ENCODE results near the gene PTK7. TPM values are rescaled to one million over a fixed set of nuclear protein-coding genes. Genes with fewer than 3 reads are reported as not detected.

Gene PTK7
- total RNA-seq, 1 donor from 2014 or later: 81.0 TPM

GRCh38 chr6:43124481-43124880, 48.4 kb downstream of the PTK7 start:
- Histone ChIP-seq H3K36me3 (no peaks in the 10 kb centered on the region), H3K9me3 (no peaks in the 10 kb centered on the region), H3K27ac (no peak overlapping the region), H3K4me3 (no peak overlapping the region), H3K27me3 (ENCODE audit: low read depth) (no peaks in the 10 kb centered on the region), H3K4me1 (peaks cover 50% of the 10 kb centered on the region)
- no peak for ATAC-seq
- no peak for DNase-seq
- no peak for TF ChIP-seq CTCF (IDR thresholded peaks at IDR 0.05)
- intact Hi-C loops (cut with DNase I): no loop called here

DNA sequence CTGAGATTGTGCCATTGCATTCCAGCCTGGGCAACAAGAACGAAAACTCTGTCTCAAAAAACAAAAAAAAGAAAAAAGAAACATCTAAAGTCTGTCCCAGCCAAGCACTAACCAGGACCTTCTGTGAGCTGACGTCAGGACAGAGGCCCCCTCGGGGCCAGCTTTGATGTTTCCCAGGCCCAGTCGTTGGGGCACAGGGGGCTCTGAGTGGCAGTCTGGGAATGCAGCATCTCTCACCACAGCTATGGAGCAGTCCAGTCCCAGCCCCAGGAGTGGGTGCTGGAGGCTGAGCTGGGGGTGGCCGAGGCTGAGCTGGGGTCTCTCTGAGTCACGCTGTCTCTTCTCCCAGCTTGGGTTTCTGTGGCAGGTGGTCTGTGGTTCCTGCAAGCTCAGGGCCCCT, 49.0 kb downstream of the PTK7 start:
- no peak overlapping the region for H3K27ac ChIP-seq
- H3K9me3 ChIP-seq: no peaks in the 10 kb centered on the region
- H3K4me3 ChIP-seq: no peak overlapping the region
- DNase-seq (no peak), ATAC-seq (no peak)
- intact Hi-C loops (cut with DNase I): no loop called here
- no peaks in the 10 kb centered on the region for H3K36me3 ChIP-seq
- no peaks in the 10 kb centered on the region for H3K27me3 ChIP-seq (ENCODE audit: low read depth)
- H3K4me1 ChIP-seq: peaks cover 48% of the 10 kb centered on the region
- TF ChIP-seq CTCF (IDR thresholded peaks at IDR 0.05): no peak

DNA sequence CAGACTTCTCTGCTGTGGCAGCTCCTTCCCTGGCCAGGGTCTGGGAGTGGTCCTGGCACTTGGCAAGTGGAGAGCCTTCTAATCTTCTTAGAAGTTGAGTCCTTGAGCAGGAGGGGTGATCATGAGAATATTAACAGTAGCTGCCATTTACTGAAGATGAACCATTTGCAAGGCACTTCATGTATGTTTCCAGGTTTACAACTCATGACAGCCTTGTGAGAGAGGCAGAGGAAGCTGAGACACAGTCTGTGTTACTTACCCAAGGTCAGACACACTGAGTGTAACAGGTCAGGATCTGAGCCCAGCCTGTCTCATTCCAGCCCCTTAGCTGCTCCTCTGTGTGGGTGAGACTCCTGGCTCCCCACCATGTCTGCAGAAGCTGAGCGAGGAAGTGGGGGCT, 49.4 kb downstream of the PTK7 start:
- H3K4me3 ChIP-seq: no peak overlapping the region
- ATAC-seq (no peak), DNase-seq (no peak)
- TF ChIP-seq CTCF (IDR thresholded peaks at IDR 0.05): no peak
- no peaks in the 10 kb centered on the region for H3K27me3 ChIP-seq (ENCODE audit: low read depth)
- no peaks in the 10 kb centered on the region for H3K9me3 ChIP-seq
- H3K4me1 ChIP-seq: peaks cover 44% of the 10 kb centered on the region
- no peak overlapping the region for H3K27ac ChIP-seq
- no peaks in the 10 kb centered on the region for H3K36me3 ChIP-seq
- intact Hi-C loops (cut with DNase I): no loop called here

DNA sequence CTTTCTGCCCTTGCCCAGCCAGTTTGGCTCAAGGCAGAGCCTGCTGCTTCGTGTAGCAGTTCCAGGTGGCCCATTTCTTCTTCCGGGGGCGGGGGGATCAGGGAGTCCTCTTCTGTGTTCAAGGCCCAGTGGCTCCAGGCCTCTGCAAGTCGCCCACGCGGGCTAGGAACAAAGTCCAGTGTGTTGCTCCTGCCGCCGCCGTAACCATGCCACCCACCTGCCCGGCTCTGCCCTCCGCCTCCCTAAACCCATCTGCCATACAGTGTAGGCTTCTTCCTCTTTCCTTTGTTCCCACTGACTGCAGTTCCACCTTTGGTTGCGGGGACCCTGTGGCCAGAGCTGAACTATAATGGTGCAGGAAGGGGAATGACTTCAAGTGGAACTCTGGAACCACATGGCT, 51.1 kb downstream of the PTK7 start:
- intact Hi-C loops (cut with DNase I): no loop called here
- ATAC-seq: no peak
- Histone ChIP-seq H3K27me3 (ENCODE audit: low read depth) (no peaks in the 10 kb centered on the region), H3K27ac (no peak overlapping the region), H3K4me1 (peaks cover 30% of the 10 kb centered on the region), H3K4me3 (no peak overlapping the region), H3K9me3 (no peaks in the 10 kb centered on the region), H3K36me3 (peaks cover under 1% of the 10 kb centered on the region)
- no peak for TF ChIP-seq CTCF (IDR thresholded peaks at IDR 0.05)
- DNase-seq: no peak

- Histone ChIP-seq H3K36me3 (peaks cover 6% of the 10 kb centered on the region), H3K4me1 (peaks cover 24% of the 10 kb centered on the region), H3K4me3 (no peak overlapping the region), H3K27ac (no peak overlapping the region), H3K9me3 (no peaks in the 10 kb centered on the region), H3K27me3 (ENCODE audit: low read depth) (no peaks in the 10 kb centered on the region)
- ATAC-seq (no peak), DNase-seq (no peak)
- TF ChIP-seq CTCF (IDR thresholded peaks at IDR 0.05): no peak
- intact Hi-C loops (cut with DNase I): no loop called here
Measured at GRCh38 chr6:43127877-43128276, 51.8 kb downstream of the PTK7 start.

DNA sequence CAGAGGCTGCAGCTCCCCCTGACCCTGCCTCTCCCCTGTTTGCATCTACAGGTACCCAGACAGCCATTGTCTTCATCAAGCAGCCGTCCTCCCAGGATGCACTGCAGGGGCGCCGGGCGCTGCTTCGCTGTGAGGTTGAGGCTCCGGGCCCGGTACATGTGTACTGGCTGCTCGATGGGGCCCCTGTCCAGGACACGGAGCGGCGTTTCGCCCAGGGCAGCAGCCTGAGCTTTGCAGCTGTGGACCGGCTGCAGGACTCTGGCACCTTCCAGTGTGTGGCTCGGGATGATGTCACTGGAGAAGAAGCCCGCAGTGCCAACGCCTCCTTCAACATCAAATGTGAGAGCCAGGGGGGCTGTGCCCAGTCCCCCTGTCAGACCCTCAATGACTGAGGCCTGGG, 52.8 kb downstream of the PTK7 start:
- peaks cover 18% of the 10 kb centered on the region for H3K4me1 ChIP-seq
- no peak for TF ChIP-seq CTCF (IDR thresholded peaks at IDR 0.05)
- no peaks in the 10 kb centered on the region for H3K9me3 ChIP-seq
- intact Hi-C loops (cut with DNase I): no loop called here
- peaks cover 6% of the 10 kb centered on the region for H3K36me3 ChIP-seq
- DNase-seq (no peak), ATAC-seq (no peak)
- H3K4me3 ChIP-seq: no peak overlapping the region
- no peak overlapping the region for H3K27ac ChIP-seq
- H3K27me3 ChIP-seq (ENCODE audit: low read depth): no peaks in the 10 kb centered on the region

Measured in lower lobe of right lung (tissue), 2 donors.